ENCODE measurements around the gene GABARAP.

The GABARAP gene

DNA sequence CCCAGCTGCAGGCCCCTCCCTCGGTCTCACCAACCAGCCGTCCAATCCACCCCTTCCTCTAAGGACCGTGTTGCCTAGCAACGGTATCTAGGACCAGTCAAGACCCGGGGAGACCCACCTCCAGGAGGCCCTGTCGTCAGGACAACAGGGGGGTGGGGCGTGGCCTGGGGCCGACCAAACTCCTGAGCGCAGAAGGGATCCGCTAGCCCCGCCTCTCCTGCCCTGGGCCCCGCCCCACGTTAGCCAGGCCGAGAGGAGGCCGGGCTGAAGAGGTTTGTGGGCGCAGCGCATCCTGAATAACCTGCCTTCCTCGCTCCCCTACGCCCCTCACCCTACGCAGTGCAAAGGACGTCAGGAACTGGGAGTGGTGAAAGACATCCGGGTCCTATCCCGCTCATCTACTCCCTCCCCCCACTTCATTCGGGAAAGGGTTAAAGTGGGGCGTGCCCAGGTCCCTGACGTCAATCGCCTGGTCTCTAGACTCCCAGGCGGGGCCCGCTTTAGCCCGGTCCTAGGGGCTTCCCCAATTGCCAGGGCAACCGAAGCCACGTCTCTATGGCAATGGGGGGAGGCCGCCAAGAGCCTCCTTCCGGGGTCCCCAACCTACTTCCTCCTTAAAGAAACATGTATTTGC is 37.3 kb downstream of the GABARAP start:
- no peak for DNase-seq

GRCh38 chr17:7204336-7204735 is 37.9 kb downstream of the GABARAP start:
- DNase-seq, result no peak

DNA sequence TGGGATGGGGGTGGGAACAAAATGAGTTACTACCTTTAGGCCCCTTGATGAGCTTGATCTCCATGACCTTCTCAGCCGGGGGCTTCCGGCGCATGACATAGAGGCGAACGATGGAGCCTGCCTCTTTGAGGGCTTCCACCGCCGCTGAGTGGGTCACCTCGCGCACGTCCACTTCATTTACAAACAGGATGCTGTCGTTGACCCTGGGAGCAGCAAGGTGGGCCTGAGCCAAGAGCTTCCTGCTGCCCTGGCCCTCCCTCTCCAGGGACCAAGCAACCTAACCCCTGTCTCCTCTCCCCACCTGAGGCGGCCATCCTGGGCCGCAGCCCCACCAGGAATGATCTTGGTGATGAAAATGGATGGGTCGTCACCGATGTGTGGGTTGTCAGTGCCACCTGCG is 38.9 kb downstream of the GABARAP start:
- no peak for DNase-seq

DNA sequence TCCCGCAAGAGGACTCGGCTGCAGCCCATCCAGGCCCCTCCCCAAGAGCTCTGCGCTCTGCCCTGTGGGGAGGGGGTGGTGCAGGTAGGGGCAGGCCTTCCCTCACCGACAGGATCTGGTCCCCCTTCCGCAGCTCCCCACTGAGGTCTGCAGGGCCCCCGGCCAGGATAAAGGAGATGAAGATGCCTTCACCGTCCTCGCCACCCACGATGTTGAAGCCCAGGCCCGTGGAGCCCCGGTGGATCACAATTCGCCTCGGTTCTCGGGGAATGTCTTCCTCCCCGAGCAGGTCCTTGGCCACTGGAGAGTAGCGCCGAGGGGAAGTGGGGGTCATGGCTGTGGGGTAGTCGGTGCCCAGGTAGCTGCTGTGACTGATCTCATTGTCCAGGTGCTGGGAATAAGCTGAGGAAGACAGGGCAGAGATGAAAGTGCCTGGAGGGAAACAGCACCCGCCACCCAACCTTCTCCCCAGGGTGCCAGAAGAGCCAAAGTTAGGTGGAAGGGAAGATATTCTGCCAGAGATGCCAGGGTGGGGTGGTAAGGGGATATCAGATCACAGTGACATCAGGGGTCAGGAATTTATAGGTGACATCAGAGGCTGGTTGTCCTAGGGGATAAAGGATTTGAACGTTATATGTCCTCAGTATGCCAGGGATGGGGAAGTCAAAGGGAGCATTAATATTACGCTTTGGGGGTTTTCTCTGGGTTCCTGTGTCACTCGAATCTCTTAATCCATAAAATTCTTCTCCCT is 45.4 kb downstream of the GABARAP start:
- DNase-seq, result no peak

DNA sequence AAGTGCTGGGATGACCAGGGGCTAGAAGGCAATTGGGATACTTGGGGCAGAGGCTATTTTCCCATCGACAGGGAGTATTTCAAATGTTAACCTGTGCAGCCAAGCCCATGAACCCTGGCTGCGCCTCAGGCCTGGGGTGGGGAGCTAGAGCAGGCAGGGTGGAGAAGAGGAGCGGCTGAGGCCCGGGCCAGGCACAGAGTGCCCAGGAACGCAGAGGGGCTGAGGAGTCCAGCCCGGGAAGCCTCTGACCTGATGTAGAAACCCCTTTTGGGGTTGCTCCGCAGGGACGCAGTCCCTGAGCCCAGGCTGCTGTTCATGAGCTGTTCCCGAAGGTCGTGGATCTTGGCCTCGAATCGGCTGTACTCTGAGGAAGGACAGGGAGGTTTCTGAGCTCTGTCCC is 46.3 kb downstream of the GABARAP start:
- DNase-seq, result no peak

- DNase-seq, result no peak
These were observed 49.8 kb downstream of the GABARAP start for GRCh38 chr17:7192271-7192937.

DNA sequence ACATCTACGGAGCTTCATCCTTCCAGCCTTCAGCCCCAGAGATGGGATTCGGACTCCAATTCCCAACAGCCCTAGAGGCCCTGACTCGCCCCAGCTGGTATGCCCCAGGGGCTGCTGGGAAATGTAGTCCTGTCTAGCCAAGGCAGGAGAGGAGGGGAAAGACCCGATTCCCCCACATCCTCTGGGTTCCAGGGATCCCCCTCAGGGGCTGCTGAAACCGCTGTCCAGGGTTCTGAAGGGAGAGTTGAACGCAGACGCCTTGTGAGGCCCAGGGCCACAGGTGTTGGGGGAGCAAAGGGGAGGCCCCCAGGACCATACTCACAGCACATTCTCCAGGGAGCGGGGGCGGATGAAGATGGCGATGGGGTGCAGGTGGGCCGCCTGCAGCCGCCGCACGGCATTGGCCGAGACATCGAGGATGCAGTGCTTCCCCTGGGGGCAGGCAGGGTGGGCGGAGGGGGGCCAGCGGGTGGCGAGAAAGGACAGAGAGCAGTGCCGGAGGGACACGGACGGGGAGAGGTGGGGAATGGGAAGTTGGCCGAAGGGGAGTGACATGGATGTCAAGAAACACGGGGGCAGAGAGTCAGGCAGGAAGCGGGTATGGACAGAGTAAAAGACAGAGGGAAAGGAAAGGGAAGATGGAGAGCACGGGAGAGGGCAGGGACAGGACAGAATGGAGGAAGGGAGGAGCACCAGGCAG is 50.5 kb downstream of the GABARAP start:
- DNase-seq, result no peak

GRCh38 chr17:7191069-7191468 is 51.2 kb downstream of the GABARAP start:
- DNase-seq, result no peak

GRCh38 chr17:7190276-7190917 is 51.9 kb downstream of the GABARAP start:
- DNase-seq, result no peak

Measured in cortex of kidney (tissue), 1 donor.